ENCODE measurements around the gene OFD1. TPM values are rescaled to one million over a fixed set of nuclear protein-coding genes. Genes with fewer than 3 reads are reported as not detected.

The OFD1 gene
- total and polyA plus RNA-seq, 2 of the 8 experiments (the other 6 are each of a cell fraction or from before 2014, with no cell fraction given) = 8.0 to 23.4 TPM

DNA sequence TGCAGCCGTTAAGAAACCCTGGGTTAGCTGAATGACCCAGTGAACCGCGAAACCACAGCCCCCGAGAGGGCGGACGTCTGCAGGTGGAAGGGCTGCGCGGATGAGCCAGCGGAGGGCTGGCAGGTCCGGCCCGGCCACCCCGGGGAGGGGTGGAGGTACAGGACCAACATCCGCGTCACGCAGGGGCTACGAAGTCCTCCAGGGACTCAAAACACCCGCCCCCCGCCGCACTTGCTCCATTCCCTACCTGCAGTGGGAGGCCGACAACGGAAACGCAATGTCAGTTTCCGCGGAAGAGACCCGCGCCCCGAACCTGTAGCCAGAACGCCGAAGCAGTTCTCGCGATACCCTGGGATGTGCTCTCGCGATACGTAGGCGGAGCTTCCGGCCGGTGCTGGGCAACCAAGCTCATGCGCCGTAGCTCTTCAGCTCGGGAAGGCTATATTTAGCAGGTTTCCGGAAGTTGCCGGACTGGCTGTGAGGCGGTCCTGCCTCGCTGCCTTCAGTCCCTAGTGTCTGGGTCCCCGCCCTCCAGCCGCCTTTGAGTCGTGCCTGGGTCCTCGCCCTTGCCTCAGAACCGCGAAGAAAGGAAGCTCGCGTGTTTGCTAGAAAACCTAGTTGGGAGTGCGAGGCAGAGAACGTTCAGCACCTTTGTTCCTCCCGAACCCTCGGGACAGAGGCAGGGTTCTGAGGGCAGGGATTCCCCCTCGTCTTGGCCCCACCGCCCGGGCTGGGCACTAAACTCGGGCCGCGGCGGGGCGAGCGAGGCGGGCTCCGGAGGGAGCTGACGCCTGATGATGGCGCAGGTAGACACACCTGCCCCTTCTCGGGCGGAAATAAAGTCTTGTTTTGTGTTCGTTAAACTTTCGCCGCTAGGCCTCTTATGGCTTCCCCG lies at the start of gene OFD1, which contains the start of gene TRAPPC2 (continued):
- TF ChIP-seq KDM4A (IDR thresholded peaks at IDR 0.05; ENCODE audit: low read depth, low read length, severe bottlenecking) (peak; percentile 79), TCF12 (IDR thresholded peaks at IDR 0.05; ENCODE audit: low read depth, low read length) (no peak), KDM5A (IDR thresholded peaks at IDR 0.05; ENCODE audit: low read length) (no peak), SIN3A (conservative IDR thresholded peaks at IDR 0.05 in 1 of 2, IDR thresholded peaks at IDR 0.05 in 1 of 2; ENCODE audit: low read depth in 1 of 2, low read length in 2 of 2) (peak in 1 of 2 experiments; percentile 0; a peak in 1 of 4 replicates), PHF8 (conservative IDR thresholded peaks at IDR 0.05; ENCODE audit: low read depth, low read length) (peak; percentile 92), TAF7 (optimal IDR thresholded peaks at IDR 0.05; ENCODE audit: borderline replicate concordance, low read depth, low read length) (peak; percentile 62), SIX5 (IDR thresholded peaks at IDR 0.05; ENCODE audit: low read depth, low read length) (no peak), SIRT6 (IDR thresholded peaks at IDR 0.05; ENCODE audit: low read length) (no peak), CREB1 (IDR thresholded peaks at IDR 0.05) (peak; percentile 86), SRF (IDR thresholded peaks at IDR 0.05; ENCODE audit: low read depth, low read length) (peak; percentile 64), JUND (IDR thresholded peaks at IDR 0.05; ENCODE audit: low read length) (no peak), MAFK (IDR thresholded peaks at IDR 0.05; ENCODE audit: low read depth, low read length) (no peak), GTF2F1 (IDR thresholded peaks at IDR 0.05; ENCODE audit: borderline replicate concordance, low read depth, low read length) (no peak), CEBPB (IDR thresholded peaks at IDR 0.05; ENCODE audit: low read depth, low read length) (no peak), NRF1 (IDR thresholded peaks at IDR 0.05; ENCODE audit: low read depth, low read length) (no peak), RBBP5 (IDR thresholded peaks at IDR 0.05; ENCODE audit: borderline replicate concordance, low read depth, low read length) (no peak), HDAC2 (IDR thresholded peaks at IDR 0.05; ENCODE audit: borderline replicate concordance in 1 of 2, low read depth in 2 of 2, low read length in 2 of 2) (no peak), SP1 (IDR thresholded peaks at IDR 0.05; ENCODE audit: low read depth, low read length) (no peak), ASH2L (IDR thresholded peaks at IDR 0.05; ENCODE audit: low read length) (peak; percentile 76), CBX8 (IDR thresholded peaks at IDR 0.05; ENCODE audit: borderline replicate concordance, low read depth, low read length) (no peak), POU5F1 (IDR thresholded peaks at IDR 0.05; ENCODE audit: low read depth, low read length) (no peak), JUN (IDR thresholded peaks at IDR 0.05; ENCODE audit: low read depth, low read length) (no peak)
- TF ChIP-seq, protein P1, sequence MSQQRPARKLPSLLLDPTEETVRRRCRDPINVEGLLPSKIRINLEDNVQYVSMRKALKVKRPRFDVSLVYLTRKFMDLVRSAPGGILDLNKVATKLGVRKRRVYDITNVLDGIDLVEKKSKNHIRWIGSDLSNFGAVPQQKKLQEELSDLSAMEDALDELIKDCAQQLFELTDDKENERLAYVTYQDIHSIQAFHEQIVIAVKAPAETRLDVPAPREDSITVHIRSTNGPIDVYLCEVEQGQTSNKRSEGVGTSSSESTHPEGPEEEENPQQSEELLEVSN (IDR thresholded peaks at IDR 0.05) = 0 out of 2 replicates have a peak, but pooled peaks have one; percentile 21

All from H1 (cell line).